GM21723 (cell line): Measurements from ENCODE around the gene ERGIC1.
"Not testable (repeated sequence)": the region's sequence is repeated elsewhere in the genome, so short reads cannot be mapped to it uniquely, and the experiment has no call there.

ENCODE experiments used
- ATAC-seq: cut with Tn5 transposase; IDR thresholded peaks from one replicate; pipeline ENCODE4 v1.9.1; 2021; ENCODE audit warnings: mild to moderate bottlenecking, moderate library complexity; ENCODE audit not compliant: unreplicated experiment

Gene ERGIC1

DNA sequence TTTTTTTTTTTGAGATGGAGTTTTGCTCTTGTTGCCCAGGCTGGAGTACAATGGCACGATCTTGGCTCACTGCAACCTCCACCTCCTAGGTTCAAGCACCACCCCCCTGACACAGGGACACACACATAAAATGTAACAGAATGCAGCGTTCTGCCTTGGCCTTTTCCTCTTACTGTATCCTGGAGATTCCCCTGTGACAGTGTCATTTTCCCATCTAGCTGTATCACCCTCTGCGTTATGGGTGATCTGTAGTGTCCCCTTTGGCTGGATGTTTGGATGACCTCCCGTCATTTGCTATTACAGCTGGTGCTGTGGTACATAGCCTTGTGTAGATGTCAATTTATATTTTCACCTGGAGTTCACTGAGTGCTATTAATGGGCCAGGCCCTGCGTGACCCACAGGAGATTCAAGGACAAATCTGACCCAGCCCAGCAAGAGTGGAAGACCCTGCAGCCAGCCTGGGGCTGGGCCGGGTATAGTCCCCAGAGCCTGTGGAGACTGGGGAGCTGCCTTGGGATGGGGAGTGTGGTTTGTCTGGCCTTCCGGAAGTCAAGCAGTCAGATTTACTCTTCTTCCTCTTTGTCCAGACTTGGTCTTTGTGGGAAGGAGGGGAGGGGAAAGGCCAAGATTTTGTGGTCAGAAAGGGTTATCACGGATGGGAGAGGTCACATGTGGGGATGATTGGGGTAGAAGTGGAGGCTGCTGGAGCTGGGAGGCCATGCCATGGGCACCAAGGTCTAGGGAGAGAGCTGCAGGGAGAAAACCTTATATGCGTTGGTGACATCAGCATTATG is 43.6 kb downstream of the ERGIC1 start:
- ATAC-seq = no peak

GRCh38 chr5:172878585-172878932 is 44.5 kb downstream of the ERGIC1 start:
- ATAC-seq = no peak

DNA sequence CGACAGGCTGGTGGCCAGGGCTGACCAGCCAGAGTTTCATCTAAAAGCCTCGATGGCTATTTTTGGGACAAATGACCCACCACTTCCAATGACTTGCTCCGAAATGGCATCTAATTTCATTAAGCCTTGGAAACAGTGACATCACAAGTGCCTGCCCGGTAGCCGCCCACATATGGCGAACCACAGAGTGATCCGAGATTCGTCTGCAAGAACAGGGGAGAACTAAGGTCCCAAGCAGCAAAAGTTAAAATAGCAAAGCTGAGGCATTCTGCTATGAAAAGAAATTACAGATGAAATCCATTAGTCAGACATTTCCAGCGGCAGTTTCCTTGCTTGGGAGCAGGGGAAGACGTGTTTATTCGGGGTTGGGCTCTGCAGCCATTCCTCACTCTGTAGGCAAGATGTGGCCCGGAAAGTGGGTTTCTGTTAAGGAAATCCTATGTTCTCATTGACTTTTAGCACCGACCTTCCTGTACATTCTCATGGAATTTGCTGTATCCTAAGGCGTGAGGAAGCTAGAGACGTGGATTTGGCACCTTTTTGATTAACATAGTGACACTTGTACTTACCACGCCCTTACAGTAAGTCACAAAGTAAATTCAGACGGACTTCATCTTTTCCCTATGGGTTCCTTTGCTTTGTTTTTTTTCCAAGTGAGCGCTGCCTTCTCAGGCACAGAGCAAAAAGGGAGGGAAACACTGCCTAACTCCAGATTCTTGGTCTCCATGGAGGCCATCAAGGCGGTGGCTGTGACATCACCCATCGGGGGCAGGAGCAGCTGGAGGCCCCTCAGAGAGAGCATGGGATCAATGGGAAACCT is 45.1 kb downstream of the ERGIC1 start:
- no peak for ATAC-seq

DNA sequence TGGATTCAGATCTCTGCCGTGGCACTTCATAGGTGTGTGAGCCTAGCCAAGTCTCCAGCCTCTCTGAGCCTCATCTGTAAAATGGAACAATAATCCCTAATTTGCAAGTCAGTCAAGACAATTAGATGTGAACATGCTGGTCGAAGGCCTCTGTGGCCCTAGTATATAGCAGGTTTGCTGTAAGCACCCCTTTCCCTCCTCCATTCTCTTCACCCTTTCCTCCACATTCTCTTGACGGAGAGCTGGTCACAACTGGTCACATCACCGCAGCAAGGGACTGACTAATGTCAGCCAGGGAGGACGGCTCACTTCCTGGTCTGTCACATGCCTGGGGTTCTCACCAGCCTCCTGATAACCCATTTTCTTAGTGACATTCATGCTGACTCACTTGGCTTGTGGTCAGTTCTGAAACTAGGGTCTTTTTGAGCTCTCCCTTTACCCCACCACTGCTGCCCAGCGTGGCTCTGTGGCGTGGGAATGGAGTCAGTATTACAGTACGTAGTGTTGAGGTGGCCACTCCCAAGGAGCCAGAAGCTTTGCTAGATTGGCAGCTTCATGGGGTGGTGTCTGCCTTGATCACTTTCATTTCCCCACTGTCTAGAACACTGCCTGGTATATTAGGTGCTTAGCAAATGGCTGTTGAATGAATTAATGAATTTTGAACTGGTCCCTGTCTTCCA is 47.8 kb downstream of the ERGIC1 start:
- ATAC-seq = peak; percentile 66

DNA sequence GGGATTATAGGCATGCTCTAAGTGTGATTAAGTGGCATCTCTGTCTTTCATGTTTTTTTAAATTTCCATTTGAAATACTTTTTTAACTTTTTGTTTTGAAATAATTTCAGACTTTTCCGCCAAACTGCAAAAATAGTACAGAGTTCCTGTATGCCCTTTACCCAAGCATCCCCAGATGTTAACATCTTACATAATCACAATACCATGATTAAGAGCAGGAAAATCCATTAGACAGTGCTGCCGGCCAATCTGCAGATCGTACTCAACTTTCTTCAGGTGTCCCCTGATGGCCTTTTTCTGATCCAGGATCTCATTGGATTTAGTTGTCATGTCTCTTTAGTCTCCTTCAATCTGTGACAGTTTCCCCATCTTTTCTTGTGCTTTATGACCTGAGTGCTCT is 49.0 kb downstream of the ERGIC1 start:
- ATAC-seq = no peak

GRCh38 chr5:172885597-172886340 is 51.7 kb downstream of the ERGIC1 start:
- no peak for ATAC-seq

DNA sequence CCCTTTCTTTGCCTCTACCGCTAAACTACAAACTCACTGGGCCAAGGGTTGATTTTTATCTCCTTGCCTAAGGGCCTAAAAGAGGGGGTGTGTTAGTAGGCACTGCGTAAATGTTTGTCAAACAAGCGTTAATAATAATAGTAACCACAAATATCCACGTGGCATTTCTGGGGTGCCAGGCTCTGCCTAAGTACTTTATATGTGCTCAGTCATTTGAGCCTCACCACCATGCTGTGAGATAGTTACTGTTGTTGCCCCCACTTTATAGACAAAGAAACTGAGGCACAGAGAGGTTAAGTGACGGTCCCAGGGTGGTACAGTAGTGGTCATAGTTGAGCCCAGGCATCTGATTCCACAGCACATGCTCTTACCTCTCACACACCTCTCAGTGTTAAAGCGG is 52.4 kb downstream of the ERGIC1 start:
- no peak for ATAC-seq

GRCh38 chr5:172886974-172887501 is 53.0 kb downstream of the ERGIC1 start:
- ATAC-seq = no peak

DNA sequence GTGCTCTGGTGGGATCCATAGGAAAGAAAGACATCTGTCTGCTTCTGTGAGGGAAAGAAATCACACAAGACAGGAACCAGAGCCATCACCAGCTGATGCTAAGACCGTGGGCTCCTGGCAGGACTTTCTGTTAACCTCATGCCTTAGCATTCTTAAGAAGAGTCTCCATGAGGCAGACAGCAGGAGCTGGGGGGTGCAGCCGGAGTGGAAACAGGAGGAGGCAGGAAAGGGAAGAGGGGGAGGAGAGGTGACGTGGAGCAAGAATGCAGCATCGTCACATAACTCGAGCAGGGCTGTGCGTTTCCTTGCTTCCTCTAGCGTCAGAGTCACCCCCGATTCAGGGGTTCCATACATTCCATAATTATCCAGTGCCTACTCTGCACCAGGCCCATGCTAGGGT is 53.6 kb downstream of the ERGIC1 start:
- no peak for ATAC-seq

DNA sequence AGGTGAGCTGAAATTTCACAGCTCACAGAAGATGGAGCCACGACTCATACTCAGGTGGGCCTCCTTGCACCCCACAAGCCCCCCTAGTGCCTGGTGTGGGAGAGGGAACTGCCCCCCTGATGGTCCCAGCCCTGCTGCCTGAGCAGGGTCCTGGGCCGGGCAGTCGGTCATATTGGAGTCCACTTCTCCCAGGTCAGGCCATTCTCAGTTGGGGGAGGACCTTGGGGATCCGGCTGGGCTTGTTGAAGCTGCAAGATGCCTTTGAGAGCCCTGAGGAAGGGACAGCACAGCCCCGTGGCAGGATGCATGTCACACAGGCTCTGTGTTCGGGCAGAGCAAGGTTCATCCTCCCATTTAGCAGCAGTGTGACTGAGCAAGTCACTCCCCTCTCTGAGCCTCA is 56.6 kb downstream of the ERGIC1 start:
- ATAC-seq = no peak

DNA sequence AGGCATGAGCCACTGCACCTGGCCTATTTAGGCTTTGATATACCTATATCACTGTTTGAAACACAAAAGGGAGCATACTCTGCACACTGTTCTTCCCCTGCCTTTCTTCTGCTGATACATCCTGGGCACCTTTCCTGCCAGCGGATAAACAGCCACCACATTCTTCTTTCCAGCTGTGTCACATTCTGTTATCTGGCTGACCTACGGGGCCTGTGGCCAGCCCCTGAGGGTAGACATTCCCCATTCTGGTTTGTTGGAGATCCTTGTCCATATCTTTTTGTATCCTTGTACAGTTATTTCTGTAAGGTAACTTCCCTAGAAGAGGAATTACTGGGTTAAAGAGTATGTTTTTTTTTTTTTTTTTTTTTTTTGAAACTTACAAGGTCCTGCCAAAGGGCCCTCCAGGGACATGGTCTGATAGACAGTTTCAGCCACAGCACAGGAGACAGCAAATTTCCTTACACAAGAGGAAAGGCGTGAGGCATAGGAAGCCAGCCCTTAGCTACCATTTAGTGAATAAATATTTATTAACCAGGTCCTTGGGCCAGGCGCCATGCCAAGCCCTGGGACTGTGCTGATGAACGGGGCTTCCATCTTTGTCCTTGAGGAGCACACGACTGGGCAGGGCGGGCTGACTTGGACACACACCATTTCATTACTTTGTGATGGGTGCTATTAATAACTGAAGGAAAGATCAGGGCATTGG is 57.8 kb downstream of the ERGIC1 start:
- ATAC-seq = no peak

GRCh38 chr5:172892713-172893112 is 58.7 kb downstream of the ERGIC1 start:
- ATAC-seq = no peak

DNA sequence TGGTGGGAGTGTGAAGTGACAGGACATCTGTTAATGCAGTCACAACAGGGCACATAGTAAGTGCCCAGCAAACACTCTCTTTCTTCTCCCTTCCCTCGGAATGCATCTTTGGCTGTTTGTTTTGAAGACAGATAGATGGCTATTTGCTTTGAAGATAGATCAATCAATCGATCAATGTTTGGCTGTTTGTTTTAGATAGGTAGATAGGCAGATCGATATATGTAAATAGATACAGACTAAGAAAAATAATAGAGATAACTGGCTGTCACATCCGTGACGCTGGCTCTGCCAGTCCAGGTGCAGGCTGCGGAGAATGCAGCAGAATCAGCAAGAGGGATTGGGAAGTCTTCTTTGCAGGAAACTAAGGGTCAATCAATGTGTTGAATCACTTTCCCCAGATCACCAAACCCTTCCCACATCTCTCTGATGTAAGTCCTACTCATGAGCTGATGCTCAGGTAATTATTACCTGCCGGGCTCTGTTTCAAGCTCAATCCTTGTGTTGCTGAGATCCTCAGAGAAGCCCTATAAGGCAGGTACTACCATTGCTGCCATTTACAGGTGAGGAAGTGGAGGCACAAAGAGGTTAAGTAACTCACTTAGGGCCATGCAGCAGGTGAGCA is 60.8 kb downstream of the ERGIC1 start:
- no peak for ATAC-seq

DNA sequence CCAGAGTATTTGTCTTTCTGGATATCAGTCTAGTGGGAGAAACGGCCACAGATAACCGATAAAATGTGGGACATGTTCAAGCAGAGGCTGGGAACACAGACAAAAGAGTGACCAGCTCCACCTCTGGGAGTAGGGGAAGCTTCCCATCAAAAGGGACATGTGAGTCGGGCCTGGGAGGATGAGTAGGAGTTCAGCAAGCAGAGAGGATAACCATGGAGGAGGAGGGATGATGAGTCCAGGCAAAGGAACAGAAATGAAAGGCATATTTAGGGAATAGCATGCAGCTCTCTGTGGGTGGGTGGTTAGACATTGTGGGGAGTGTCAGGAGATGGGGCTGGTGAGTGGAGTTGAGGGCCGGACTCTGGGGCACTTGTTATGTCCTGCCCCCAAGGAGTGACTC is 61.5 kb downstream of the ERGIC1 start:
- ATAC-seq = no peak

DNA sequence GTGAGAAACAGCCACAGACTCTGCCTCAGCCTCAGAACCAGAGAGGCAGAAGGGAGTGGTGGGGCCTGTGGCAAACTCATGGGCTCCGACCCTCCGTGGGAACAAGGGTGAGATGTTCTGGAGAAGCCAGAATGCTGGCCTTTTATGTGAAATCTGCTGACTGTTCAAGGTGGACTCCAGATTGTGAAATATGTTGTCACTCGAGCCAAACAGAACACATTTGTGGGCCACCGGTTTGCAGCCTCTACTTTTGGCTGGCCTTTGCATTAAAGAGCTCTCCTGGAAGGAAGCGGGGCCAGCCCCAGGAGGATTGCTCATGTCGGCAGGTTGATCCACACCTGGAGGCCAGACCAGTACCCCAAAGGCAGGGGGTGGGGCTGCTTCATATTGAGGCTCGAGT is 62.4 kb downstream of the ERGIC1 start:
- no peak for ATAC-seq

GRCh38 chr5:172897067-172897466 is 63.0 kb downstream of the ERGIC1 start:
- not testable (repeated sequence) for ATAC-seq

DNA sequence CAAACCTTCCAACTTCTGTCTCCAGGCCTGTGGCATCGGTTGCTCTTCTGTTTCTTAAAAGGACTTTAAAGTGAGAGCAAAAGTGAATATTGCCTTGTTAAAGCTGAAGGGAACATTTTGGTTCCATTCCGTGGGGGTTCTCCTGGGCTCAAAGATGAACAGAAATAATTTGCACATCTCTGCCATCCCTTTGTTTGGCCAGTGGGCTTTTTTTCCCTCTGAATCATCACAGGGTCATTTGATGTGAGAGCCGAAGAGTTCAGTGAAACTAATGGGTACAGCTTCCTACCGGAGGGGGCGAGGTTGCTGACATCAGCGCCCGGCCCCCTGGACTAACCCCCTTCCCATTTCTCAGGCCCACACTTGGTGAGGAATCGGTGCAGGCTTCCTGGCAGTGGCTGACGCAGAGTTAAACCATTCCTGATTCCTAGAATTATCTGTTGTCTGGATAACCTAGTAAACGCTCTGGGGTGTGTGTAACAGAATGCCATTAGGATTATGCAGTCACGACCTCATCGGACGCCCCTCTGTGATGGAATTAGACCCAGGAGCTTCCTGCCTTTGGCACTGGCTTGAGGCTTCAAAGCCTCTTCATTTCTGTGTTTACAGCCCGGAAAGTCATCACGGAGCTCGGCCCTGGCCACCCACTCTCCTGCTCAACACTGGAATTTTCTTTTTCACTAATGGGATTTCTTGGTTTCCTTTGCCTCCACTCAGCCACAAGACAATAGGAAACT is 63.6 kb downstream of the ERGIC1 start:
- ATAC-seq = no peak

- ATAC-seq = no peak
Observed at GRCh38 chr5:172898218-172898842, 64.3 kb downstream of the ERGIC1 start.
